Retinal pigment epithelial cell (primary cell): ENCODE data around the gene FBRSL1.

ENCODE experiments used
- DNase-seq: peaks from one replicate; pipeline ENCODE4 v3.0.0-alpha.2; 2010; ENCODE audit warnings: low read depth
- H3K4me3 ChIP-seq: 2 replicates; pipeline ENCODE4 v1.5.1; 2011; ENCODE audit warnings: mild to moderate bottlenecking, low read length, control low read depth, moderate library complexity
- CTCF ChIP-seq: conservative IDR thresholded peaks from 2 replicates; pipeline ENCODE4 v1.5.1; 2011; ENCODE audit warnings: low read depth, low read length, control low read depth, inconsistent platforms

The FBRSL1 gene

GRCh38 chr12:132541200-132541599 lies 51.2 kb downstream of the FBRSL1 start:
- no peak for TF ChIP-seq CTCF
- H3K4me3 ChIP-seq: no peak overlapping the region
- no peak for DNase-seq

GRCh38 chr12:132541996-132542395 lies 52.0 kb downstream of the FBRSL1 start:
- H3K4me3 ChIP-seq: no peak overlapping the region
- no peak for TF ChIP-seq CTCF
- no peak for DNase-seq

DNA sequence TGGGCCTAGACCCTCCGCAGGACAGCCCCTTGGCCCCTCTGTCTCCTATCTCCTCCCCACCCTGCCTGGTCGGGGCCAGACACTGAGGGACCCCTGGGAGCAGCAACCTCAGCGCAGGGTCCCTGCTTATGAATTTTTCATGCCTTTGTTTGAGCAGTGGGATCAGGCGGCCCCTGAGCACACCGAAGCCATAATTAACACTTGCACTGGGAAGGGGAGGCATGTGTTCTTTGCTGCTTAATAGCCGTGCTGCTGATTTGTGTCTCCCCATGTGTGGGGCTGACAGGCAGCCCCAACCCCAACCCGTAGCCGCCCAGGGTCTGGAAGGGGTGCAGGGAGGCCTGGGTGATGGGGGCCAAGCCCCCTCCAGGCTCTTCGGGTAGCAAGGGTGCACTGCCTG lies 52.7 kb downstream of the FBRSL1 start:
- DNase-seq: no peak
- TF ChIP-seq CTCF: no peak
- H3K4me3 ChIP-seq: no peak overlapping the region

GRCh38 chr12:132543298-132544079 lies 53.5 kb downstream of the FBRSL1 start:
- H3K4me3 ChIP-seq: no peak overlapping the region
- DNase-seq: no peak
- TF ChIP-seq CTCF: no peak

- peak; percentile 60 for TF ChIP-seq CTCF
- DNase-seq: peak; percentile 70
- H3K4me3 ChIP-seq: no peak overlapping the region
These were observed 54.1 kb downstream of the FBRSL1 start for GRCh38 chr12:132544080-132544397.

- DNase-seq: no peak
- no peak overlapping the region for H3K4me3 ChIP-seq
- no peak for TF ChIP-seq CTCF
These were observed 54.5 kb downstream of the FBRSL1 start for GRCh38 chr12:132544498-132544897.

DNA sequence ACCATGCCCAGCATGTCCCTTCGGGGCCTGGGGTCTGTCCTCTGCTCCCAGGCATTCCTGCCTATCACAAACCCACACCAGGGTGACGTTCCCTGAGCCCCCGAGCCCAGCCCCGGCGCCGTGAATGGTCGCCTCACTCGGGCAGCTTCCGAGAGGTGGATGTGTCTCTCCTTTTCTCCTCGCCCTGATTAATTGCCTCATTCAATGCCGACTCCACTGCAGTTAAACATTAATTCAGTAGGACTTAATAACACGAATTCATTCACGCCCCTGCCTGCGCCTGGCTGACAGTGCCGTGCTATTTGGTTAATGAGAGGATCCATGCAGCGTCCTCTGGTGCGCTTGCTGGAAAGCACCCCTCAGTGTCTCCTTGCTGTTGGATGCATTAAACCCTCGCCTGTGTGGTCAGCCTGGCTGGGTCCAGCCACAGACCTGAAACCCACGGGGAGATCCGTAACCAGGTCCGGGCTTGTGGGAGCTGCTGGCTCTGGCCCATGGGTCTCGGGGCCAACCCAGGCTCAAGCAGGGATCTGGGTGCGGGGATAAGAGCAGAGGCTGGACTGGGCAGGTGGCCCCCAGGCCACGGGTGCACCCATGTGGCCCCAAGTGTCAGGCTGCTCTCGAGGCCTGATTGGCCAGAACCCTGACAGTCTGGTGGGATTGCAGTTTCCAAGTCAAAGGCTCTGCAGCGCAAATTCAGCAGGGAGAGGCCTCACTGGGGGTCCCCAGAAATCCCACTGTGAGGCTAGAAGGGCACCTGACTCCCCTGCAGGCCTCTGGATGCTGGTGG lies 55.4 kb downstream of the FBRSL1 start:
- no peak for DNase-seq
- H3K4me3 ChIP-seq: no peak overlapping the region
- no peak for TF ChIP-seq CTCF
